Measurements from ENCODE around the gene ZBTB8OS.

DNA sequence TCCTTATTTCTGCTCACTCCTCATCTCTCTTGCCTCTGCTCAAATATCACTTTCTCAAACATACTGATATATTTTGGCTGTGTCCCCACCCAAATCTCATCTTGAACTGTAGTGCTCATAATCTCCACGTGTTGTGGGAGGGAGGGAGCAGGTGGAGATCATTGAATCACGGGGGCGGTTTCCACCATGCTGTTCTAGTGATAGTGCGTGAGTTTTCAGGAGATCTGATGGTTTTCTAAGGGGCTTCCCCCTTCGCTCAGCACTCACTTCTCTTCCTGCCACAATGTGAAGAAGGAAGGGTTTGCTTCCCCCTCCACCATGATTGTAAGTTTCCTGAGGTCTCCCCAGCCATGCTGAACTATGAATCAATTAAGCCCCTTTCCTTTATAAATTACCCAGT is 26.6 kb downstream of the ZBTB8OS start:
- TF ChIP-seq, protein P1, sequence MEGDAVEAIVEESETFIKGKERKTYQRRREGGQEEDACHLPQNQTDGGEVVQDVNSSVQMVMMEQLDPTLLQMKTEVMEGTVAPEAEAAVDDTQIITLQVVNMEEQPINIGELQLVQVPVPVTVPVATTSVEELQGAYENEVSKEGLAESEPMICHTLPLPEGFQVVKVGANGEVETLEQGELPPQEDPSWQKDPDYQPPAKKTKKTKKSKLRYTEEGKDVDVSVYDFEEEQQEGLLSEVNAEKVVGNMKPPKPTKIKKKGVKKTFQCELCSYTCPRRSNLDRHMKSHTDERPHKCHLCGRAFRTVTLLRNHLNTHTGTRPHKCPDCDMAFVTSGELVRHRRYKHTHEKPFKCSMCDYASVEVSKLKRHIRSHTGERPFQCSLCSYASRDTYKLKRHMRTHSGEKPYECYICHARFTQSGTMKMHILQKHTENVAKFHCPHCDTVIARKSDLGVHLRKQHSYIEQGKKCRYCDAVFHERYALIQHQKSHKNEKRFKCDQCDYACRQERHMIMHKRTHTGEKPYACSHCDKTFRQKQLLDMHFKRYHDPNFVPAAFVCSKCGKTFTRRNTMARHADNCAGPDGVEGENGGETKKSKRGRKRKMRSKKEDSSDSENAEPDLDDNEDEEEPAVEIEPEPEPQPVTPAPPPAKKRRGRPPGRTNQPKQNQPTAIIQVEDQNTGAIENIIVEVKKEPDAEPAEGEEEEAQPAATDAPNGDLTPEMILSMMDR (IDR thresholded peaks at IDR 0.05), result no peak
- TF ChIP-seq POLR2AphosphoS5 (IDR thresholded peaks at IDR 0.05), result no peak

Measured in breast epithelium (tissue), 3 donors.